Body of pancreas (tissue), 4 donors: ENCODE measurements around the gene TPST2. TPM values are rescaled to one million over a fixed set of nuclear protein-coding genes. Genes with fewer than 3 reads are reported as not detected.
"Not testable (repeated sequence)": the region's sequence is repeated elsewhere in the genome, so short reads cannot be mapped to it uniquely, and the experiment has no call there.

Experiments used
- ATAC-seq: fragments of 150-250 bp; one replicate; pipeline ENCODE4 v1.9.1; 2016
- DNase-seq, 4 donors: peaks; one replicate each; pipeline ENCODE4 v3.0.0-alpha.2; 2019
- H3K27ac ChIP-seq, 4 donors: fragments of 200-600 bp; sonication (generic); 1 replicate in 3 of 4; 2 replicates in 1 of 4; pipeline versions ENCODE4 v1.5.1 to v1.6.1; 2016 to 2019; ENCODE audit warnings: mild to moderate bottlenecking in 1 of 4, mixed read lengths in 1 of 4, moderate library complexity in 1 of 4
- H3K27me3 ChIP-seq, 2 donors: fragments of 200-600 bp; sonication (generic); one replicate each; pipeline ENCODE4 v1.6.0; 2016; ENCODE audit warnings: mild to moderate bottlenecking in 1 of 2
- H3K36me3 ChIP-seq, 2 donors: fragments of 200-600 bp; sonication (generic); replicated peaks in 1 of 2; 2 replicates each; pipeline ENCODE4 v1.5.1; 2016; ENCODE audit warnings: low read depth in 2 of 2; ENCODE audit not compliant: insufficient read depth in 1 of 2
- H3K4me1 ChIP-seq: fragments of 200-600 bp; sonication (generic); one replicate; pipeline ENCODE4 v1.6.0; 2016
- H3K4me3 ChIP-seq, 2 donors: fragments of 200-600 bp; sonication (generic); 1 replicate in 1 of 2; 2 replicates in 1 of 2; pipeline ENCODE4 v1.5.1; 2016 to 2019
- H3K9me3 ChIP-seq, 3 donors: fragments of 200-600 bp; sonication (generic); 1 replicate in 2 of 3; 2 replicates in 1 of 3; pipeline ENCODE4 v1.5.1; 2016
- POLR2A ChIP-seq, 3 donors: fragments of 450-650 bp; IDR thresholded peaks; one replicate each; pipeline ENCODE4 v1.6.1; 2016; ENCODE audit warnings: antibody characterized with exemption in 3 of 3, mild to moderate bottlenecking in 2 of 3
- whole genome bisulfite sequencing, 2 donors: methylation state at CpG; one replicate each; pipeline ENCODE4 v1.1.5; 2017; 5-methylcytosine and 5-hydroxymethylcytosine counted together
- intact Hi-C: fragments of 100-400 bp; cut with DNase I; formaldehyde crosslinking; loops from one replicate; pipeline ENCODE4 v1.15.1; 2023
- total RNA-seq, 2 donors: library from RNA; depleted of rRNA; stranded (reverse); fragments of >200 nt; gene quantifications; one replicate each; pipeline ENCODE4 v1.1.0, GENCODE V29; 2016
- TF ChIP-seq, protein P1 (sequence below), 7 experiments: fragments of 450-650 bp in 4 of 7; fragments of 200-600 bp in 3 of 7; sonication (generic) in 3 of 7; IDR thresholded peaks; one replicate each; pipeline ENCODE4 v1.5.1; 2016 to 2019; ENCODE audit warnings: antibody characterized with exemption in 7 of 7

Gene TPST2
- total RNA-seq, 2 donors from 2014 or later: 547 to 586 TPM

DNA sequence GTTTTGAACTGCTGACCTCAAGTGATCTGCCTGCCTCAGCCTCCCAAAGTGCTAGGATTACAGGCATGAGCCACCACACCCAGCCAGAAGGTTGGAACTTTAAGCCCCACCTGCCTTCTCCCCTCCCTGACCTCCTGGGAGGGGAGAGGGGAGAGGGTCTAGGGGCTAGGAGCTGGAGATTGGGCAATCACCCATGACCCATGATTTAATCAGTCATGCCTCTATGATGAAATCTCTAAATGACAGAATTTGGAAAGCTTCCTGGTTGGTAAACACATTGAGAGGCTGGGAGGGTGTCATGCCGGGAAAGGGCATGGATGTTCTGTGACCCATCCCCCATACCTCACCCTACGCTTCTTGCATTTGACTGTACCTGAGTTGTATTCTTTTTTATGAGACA, 60.6 kb downstream of the TPST2 start:
- Histone ChIP-seq H3K27ac (peak overlapping the region; percentile 77 to 80 (median 78)), H3K9me3 (no peaks in the 10 kb centered on the region), H3K27me3 (no peaks in the 10 kb centered on the region), H3K4me1 (peaks cover 64% of the 10 kb centered on the region), H3K4me3 (no peak overlapping the region), H3K36me3 (peaks cover 3 to 18% of the 10 kb centered on the region in 2 donors)
- DNase-seq: peak; percentile 73 to 84 (median 76)
- intact Hi-C loops: no loop called here
- TF ChIP-seq, protein P1, sequence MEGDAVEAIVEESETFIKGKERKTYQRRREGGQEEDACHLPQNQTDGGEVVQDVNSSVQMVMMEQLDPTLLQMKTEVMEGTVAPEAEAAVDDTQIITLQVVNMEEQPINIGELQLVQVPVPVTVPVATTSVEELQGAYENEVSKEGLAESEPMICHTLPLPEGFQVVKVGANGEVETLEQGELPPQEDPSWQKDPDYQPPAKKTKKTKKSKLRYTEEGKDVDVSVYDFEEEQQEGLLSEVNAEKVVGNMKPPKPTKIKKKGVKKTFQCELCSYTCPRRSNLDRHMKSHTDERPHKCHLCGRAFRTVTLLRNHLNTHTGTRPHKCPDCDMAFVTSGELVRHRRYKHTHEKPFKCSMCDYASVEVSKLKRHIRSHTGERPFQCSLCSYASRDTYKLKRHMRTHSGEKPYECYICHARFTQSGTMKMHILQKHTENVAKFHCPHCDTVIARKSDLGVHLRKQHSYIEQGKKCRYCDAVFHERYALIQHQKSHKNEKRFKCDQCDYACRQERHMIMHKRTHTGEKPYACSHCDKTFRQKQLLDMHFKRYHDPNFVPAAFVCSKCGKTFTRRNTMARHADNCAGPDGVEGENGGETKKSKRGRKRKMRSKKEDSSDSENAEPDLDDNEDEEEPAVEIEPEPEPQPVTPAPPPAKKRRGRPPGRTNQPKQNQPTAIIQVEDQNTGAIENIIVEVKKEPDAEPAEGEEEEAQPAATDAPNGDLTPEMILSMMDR (IDR thresholded peaks at IDR 0.05): no peak
- TF ChIP-seq POLR2A (IDR thresholded peaks at IDR 0.05): no peak
- ATAC-seq: peak; percentile 89
- 25 to 29% methylated on average over 2 of the region's 2 CpGs for WGBS, 2 donors

DNA sequence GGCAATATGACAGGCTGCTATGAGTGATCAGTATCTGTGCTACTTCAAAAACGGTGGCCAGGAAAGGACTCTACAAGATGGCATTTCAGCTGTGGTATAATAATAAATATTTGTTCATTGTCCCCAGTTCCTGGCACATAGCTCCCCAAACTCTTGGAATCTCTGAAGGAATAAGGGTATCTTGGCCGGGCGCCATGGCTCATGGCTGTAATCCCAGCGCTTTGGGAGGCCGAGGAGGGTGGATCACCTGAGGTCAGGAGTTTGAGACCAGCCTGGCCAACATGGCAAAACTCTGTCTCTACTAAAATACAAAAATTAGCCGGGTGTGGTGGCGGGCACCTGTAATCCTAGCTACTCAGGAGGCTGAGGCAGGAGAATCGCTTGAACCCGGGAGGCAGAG, 61.4 kb downstream of the TPST2 start:
- H3K27me3 ChIP-seq, intact Hi-C loops, H3K4me3 ChIP-seq, H3K9me3 ChIP-seq: not testable (repeated sequence)
- Histone ChIP-seq H3K4me1 (peaks cover 63% of the 10 kb centered on the region), H3K36me3 (peaks cover 3 to 18% of the 10 kb centered on the region in 2 donors), H3K27ac (peak overlapping the region; percentile 77 to 80 (median 78))
- peak; percentile 10 for ATAC-seq
- WGBS, 2 donors: 54 to 58% methylated on average over 6 to 9 of the region's 9 CpGs
- DNase-seq: peak in 3 of 4 donors; percentile 46 to 54 (median 46)

DNA sequence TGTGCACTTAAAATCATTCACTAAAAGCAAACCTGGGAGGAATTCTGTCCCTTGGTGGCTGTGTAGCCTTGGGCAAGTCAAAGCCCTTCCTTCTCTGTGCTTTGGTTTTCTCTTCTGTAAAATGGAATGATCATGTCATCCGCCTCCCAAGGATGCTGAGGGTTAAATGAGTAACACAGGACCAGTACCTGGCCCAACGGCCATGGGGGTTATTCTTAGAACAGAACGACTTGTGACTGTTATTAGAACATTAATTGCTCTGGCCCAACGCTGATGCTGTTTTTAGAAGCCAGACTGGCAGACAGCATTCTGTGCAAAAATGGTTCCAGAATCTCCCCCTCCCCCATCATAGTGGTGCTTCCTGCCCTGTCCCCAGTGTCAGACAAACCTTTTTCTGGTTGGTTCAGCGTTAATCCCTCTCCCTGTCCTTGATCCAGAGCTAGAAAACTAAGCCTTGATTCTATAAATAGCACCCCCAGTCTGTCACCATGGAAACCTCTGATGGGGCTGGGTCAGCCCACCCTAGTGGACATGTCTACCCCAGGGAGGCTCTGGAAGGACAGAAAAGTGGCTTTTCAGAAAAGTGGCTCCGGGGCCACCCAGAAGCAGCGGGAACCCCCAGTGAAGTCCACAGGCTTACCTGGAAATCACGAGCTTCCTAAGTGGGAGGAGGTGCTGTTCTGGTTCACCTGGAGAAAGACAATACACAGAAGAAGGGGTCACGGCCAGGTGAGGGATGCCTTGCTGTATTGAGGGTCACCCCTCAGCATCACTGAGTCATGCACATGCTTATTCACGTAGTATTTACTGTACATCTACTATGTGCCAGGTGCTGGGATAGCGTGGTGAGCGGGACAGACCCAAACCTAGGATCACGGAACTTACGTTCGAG, 62.1 kb downstream of the TPST2 start:
- ATAC-seq: peak; percentile 2
- WGBS, 2 donors: 60 to 64% methylated on average over 15 of the region's 15 CpGs
- H3K36me3 ChIP-seq: peaks cover 3 to 15% of the 10 kb centered on the region in 2 donors

DNA sequence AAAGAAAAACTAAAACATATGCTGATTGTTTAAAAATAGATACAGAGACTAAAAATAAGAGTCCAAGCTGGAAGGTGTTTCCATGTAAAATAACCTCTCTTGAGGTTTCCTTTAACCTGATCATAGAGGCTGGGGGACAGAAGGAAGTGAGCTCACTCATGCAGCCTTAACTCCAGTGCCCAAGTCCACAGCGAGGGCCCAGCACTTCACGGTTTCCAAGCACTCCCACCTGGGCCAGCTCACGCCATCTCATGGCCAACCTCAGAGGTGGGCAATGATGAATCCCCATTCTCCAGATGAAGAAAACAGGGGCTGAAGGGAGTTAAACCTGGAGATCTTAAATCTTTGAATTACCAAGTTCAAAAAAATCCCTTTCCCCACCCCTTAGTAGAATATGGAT, 62.8 kb downstream of the TPST2 start:
- peaks cover 63% of the 10 kb centered on the region for H3K4me1 ChIP-seq
- H3K36me3 ChIP-seq: peaks cover 3 to 9% of the 10 kb centered on the region in 2 donors
- DNase-seq (no peak), ATAC-seq (no peak)
- peak overlapping the region in 3 of 4 donors; percentile 36 to 80 (median 77) for H3K27ac ChIP-seq
- no peak overlapping the region for H3K4me3 ChIP-seq
- H3K27me3 ChIP-seq: no peaks in the 10 kb centered on the region
- 54% methylated on average over 3 of the region's 3 CpGs for WGBS, 2 donors
- intact Hi-C loops: no loop called here
- H3K9me3 ChIP-seq: no peaks in the 10 kb centered on the region
- no peak for TF ChIP-seq POLR2A (IDR thresholded peaks at IDR 0.05)
- TF ChIP-seq, protein P1 (IDR thresholded peaks at IDR 0.05): no peak

More for the DNA sequence above, 62.1 kb downstream of the TPST2 start:
- H3K27ac ChIP-seq: peak overlapping the region; percentile 77 to 80 (median 78)
- DNase-seq: no peak
- TF ChIP-seq POLR2A (IDR thresholded peaks at IDR 0.05): no peak
- TF ChIP-seq, protein P1 (IDR thresholded peaks at IDR 0.05): no peak
- no peaks in the 10 kb centered on the region for H3K27me3 ChIP-seq
- no peaks in the 10 kb centered on the region for H3K9me3 ChIP-seq
- H3K4me3 ChIP-seq: no peak overlapping the region
- peaks cover 63% of the 10 kb centered on the region for H3K4me1 ChIP-seq
- intact Hi-C loops: no loop called here

DNA sequence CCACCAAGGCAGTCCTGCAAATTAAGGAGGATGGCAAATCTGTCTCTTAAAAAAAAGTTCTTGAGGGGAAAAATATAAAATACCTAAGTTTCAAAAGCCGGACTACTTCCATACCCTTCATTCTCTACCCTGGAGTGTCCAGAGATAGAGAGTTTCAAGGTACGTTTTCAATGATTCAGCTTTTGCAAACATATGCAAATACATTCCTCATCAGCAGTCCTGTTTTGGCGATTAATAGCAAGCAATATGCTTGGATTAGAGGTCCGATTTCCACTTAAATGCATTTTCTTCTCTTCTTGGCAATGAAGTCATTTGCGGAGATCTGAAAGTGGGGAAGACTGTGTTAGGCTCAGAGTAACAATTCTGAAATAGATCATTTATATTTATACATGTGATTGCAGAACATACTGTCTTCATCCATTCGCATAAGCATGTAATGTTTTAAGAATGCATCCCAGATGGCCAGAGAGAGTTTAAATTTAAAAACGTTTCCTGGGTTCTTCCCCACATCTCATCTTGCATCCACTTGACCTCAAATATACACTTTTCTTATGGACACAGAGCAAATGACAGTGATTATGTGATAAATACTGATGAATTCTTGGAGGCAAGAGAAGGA, 63.9 kb downstream of the TPST2 start:
- no peaks in the 10 kb centered on the region for H3K27me3 ChIP-seq
- intact Hi-C loops: no loop called here
- H3K4me1 ChIP-seq: peaks cover 62% of the 10 kb centered on the region
- no peaks in the 10 kb centered on the region for H3K9me3 ChIP-seq
- 60 to 68% methylated on average over 7 of the region's 7 CpGs for WGBS, 2 donors
- TF ChIP-seq, protein P1 (IDR thresholded peaks at IDR 0.05): no peak
- TF ChIP-seq POLR2A (IDR thresholded peaks at IDR 0.05): no peak
- no peak for DNase-seq
- H3K27ac ChIP-seq: peak overlapping the region in 2 of 4 donors; percentile 56 to 80
- H3K36me3 ChIP-seq: peaks cover 3% of the 10 kb centered on the region in 2 donors
- no peak for ATAC-seq
- no peak overlapping the region for H3K4me3 ChIP-seq
